OCI-LY3 (cell line): ENCODE results near the gene ABCD1.

Source experiments
- H2AFZ ChIP-seq: fragments of 200-600, 300-600 bp; shearing (Covaris generic); 2 replicates; pipeline ENCODE4 v1.6.0; 2014; ENCODE audit warnings: antibody characterized with exemption, low read depth, low read length
- H3K27ac ChIP-seq: fragments of 200-600, 300-600 bp; sonication (generic); 2 replicates; pipeline ENCODE4 v1.5.1; 2014; ENCODE audit warnings: mild to moderate bottlenecking, low read length, moderate library complexity, mixed read lengths
- H3K27me3 ChIP-seq: fragments of 200-600, 300-600 bp; sonication (generic); 2 replicates; pipeline ENCODE4 v1.6.1; 2014; ENCODE audit warnings: low read depth, low read length, mixed read lengths
- H3K36me3 ChIP-seq: fragments of 200-600, 300-600 bp; sonication (generic); replicated peaks from 2 replicates; pipeline ENCODE3; 2014; ENCODE audit warnings: low read depth, low read length, mixed read lengths
- H3K4me1 ChIP-seq: fragments of 300-600, 200-600 bp; sonication (generic); 2 replicates; pipeline ENCODE4 v1.6.1; 2014; ENCODE audit warnings: low read length, mixed read lengths
- H3K4me2 ChIP-seq: fragments of 200-600, 300-600 bp; sonication (generic); 2 replicates; pipeline ENCODE4 v1.6.1; 2014; ENCODE audit warnings: low read length, mixed read lengths
- H3K4me3 ChIP-seq: fragments of 300-600, 200-600 bp; sonication (generic); 2 replicates; pipeline ENCODE4 v1.5.1; 2014; ENCODE audit warnings: antibody characterized with exemption, mild to moderate bottlenecking, low read length, moderate library complexity
- H3K79me2 ChIP-seq: fragments of 300-600, 200-600 bp; shearing (Covaris generic); 2 replicates; pipeline ENCODE4 v1.6.1; 2014; ENCODE audit warnings: mild to moderate bottlenecking, low read length, mixed read lengths
- H3K9ac ChIP-seq: fragments of 300-600, 200-600 bp; shearing (Covaris generic); 2 replicates; pipeline ENCODE4 v1.6.0; 2014; ENCODE audit warnings: mild to moderate bottlenecking, low read length, moderate library complexity
- H3K9me3 ChIP-seq: fragments of 200-600, 300-600 bp; shearing (Covaris generic); 2 replicates; pipeline ENCODE4 v1.6.1; 2014; ENCODE audit warnings: low read length, mixed read lengths; ENCODE audit not compliant: insufficient read depth
- H4K20me1 ChIP-seq: fragments of 200-600, 300-600 bp; sonication (generic); 2 replicates; pipeline ENCODE4 v1.6.1; 2016; ENCODE audit warnings: low read length, mixed read lengths; ENCODE audit not compliant: insufficient read depth
- EZH2phosphoT487 ChIP-seq: fragments of 200-600 bp; shearing (Covaris generic); IDR thresholded peaks from 2 replicates; pipeline ENCODE4 v1.6.1; 2018; ENCODE audit warnings: antibody characterized with exemption, mixed run types, low read depth
- TF ChIP-seq, protein P1 (sequence below): fragments of 200-600, 300-600 bp; sonication (generic); IDR thresholded peaks from 2 replicates; pipeline ENCODE4 v1.5.1; 2014; ENCODE audit warnings: antibody characterized with exemption, low read length, low read depth

Gene ABCD1

DNA sequence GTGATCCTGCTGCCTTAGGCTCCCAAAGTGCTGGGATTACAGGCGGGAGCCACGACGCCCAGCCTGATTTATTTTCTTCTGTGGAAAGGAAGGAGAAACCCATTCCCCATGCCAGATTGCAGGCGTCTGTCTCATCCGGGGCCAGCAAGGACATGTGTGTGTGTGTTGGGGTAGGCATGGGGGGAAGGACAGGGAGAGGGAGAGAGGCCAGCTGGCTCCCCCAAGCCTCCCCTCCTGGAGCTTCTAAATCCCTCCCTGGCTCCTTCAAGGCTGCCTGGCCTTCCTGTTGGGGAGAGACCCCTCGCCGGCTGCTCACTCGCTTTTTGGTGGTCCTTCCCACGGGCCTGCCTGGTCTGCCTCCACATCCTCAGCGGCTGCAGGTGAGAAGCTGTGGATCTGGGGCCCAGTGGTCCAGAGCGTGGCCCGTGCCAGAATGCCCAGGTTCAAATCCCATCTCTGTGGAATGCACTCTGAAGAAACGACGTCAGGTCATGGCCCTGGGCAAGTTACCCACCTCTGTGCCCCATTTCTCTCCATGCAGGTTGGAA is 38.0 kb downstream of the ABCD1 start:
- Histone ChIP-seq H3K4me3 (no peak overlapping the region), H3K79me2 (no peaks in the 10 kb centered on the region), H3K9ac (no peak overlapping the region), H4K20me1 (no peaks in the 10 kb centered on the region), H3K4me2 (no peak overlapping the region), H3K27me3 (no peaks in the 10 kb centered on the region), H3K4me1 (peaks cover 13% of the 10 kb centered on the region; the same call in 1 of the 2 replicates), H3K36me3 (no peaks in the 10 kb centered on the region), H3K27ac (no peak overlapping the region), H3K9me3 (no peaks in the 10 kb centered on the region), H2AFZ (no peak overlapping the region)
- no peak for TF ChIP-seq EZH2phosphoT487
- TF ChIP-seq, protein P1, sequence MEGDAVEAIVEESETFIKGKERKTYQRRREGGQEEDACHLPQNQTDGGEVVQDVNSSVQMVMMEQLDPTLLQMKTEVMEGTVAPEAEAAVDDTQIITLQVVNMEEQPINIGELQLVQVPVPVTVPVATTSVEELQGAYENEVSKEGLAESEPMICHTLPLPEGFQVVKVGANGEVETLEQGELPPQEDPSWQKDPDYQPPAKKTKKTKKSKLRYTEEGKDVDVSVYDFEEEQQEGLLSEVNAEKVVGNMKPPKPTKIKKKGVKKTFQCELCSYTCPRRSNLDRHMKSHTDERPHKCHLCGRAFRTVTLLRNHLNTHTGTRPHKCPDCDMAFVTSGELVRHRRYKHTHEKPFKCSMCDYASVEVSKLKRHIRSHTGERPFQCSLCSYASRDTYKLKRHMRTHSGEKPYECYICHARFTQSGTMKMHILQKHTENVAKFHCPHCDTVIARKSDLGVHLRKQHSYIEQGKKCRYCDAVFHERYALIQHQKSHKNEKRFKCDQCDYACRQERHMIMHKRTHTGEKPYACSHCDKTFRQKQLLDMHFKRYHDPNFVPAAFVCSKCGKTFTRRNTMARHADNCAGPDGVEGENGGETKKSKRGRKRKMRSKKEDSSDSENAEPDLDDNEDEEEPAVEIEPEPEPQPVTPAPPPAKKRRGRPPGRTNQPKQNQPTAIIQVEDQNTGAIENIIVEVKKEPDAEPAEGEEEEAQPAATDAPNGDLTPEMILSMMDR, result no peak

DNA sequence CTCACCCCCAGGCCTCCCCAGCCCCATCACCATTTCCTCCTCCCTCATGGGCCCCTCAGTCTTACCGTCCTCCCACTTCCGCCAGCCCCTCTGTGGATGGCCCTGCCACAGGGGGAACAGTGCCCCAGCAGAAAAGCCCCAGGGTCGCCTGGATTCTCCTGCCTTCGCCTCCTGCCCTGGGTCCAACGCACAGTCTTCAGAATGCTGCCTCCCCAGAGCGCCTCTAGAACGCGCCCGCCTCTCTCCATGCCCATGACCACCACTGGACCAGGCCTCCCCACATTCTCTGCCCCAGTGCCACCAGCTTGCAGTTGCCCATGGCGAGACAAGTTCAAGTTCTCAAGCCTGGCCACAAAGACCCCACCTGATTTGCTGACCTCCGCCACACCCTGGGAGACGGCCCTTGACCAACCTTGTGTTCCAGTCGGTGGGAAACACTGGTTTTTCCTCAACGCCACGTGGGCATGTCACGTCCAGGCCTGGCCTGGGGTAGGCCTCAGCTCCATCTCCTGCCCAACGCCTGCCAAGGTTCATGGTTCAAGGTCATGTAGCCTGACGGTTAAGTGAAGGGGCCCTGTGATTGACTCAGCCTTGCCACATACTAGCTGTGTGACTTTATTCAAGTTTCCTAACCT is 38.8 kb downstream of the ABCD1 start:
- H2AFZ ChIP-seq, result no peak overlapping the region
- H3K4me1 ChIP-seq, result peaks cover 13% of the 10 kb centered on the region; the same call in 1 of the 2 replicates
- H3K27ac ChIP-seq, result no peak overlapping the region
- no peak overlapping the region for H3K4me2 ChIP-seq
- no peaks in the 10 kb centered on the region for H3K9me3 ChIP-seq
- H3K79me2 ChIP-seq, result no peaks in the 10 kb centered on the region
- TF ChIP-seq, protein P1, result no peak
- no peak for TF ChIP-seq EZH2phosphoT487
- H4K20me1 ChIP-seq, result no peaks in the 10 kb centered on the region
- no peak overlapping the region for H3K4me3 ChIP-seq
- H3K36me3 ChIP-seq, result no peaks in the 10 kb centered on the region
- no peak overlapping the region for H3K9ac ChIP-seq
- H3K27me3 ChIP-seq, result no peaks in the 10 kb centered on the region

- H2AFZ ChIP-seq, result no peak within 1 kb of the TSS
- peaks cover 13% of the 10 kb centered on the region; the same call in 1 of the 2 replicates for H3K4me1 ChIP-seq
- H4K20me1 ChIP-seq, result no peaks in the 10 kb centered on the region
- peak within 1 kb of the TSS; percentile 20; the same call in 1 of the 2 replicates for H3K9ac ChIP-seq
- H3K27ac ChIP-seq, result no peak within 1 kb of the TSS
- TF ChIP-seq EZH2phosphoT487, result no peak
- TF ChIP-seq, protein P1, result peak; percentile 82
- peak within 1 kb of the TSS; percentile 70 for H3K4me3 ChIP-seq
- H3K27me3 ChIP-seq, result no peaks in the 10 kb centered on the region
- H3K4me2 ChIP-seq, result peak within 1 kb of the TSS; percentile 77
- H3K9me3 ChIP-seq, result no peaks in the 10 kb centered on the region
- H3K79me2 ChIP-seq, result no peaks in the 10 kb centered on the region
- no peaks in the 10 kb centered on the region for H3K36me3 ChIP-seq
Measured at GRCh38 chrX:153763989-153764755, 39.5 kb downstream of the ABCD1 start, which contains the start of gene PLXNB3. Gene PLXNB3, plus strand, starts transcription at chrX:153764249. Its CDS starts 1,287 bp downstream, at chrX:153765536.

DNA sequence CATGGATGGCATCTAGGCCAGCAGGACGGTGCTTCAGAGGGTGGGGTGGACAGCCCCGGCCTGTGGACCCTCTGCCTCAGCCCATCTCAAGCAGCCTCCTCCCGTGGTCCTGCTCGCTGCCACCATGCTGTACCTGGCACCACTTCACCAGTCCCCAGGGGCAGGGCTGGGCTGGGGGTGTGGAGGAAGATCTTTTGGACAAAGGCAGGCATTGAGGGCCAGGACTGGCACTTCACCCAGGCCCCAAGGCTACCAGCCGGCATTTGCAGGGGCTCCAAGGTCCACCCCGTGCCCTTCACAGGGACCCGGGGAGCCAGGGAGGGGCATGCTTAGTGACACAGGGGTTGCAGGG is 40.1 kb downstream of the ABCD1 start:
- no peak overlapping the region for H3K27ac ChIP-seq
- H3K27me3 ChIP-seq, result no peaks in the 10 kb centered on the region
- no peaks in the 10 kb centered on the region for H4K20me1 ChIP-seq
- 0 out of 2 replicates have a peak overlapping the region, but pooled peaks have one; percentile 77 for H3K4me2 ChIP-seq
- H3K4me3 ChIP-seq, result 0 out of 2 replicates have a peak overlapping the region, but pooled peaks have one; percentile 70
- TF ChIP-seq EZH2phosphoT487, result no peak
- TF ChIP-seq, protein P1, result no peak
- no peaks in the 10 kb centered on the region for H3K36me3 ChIP-seq
- H3K79me2 ChIP-seq, result no peaks in the 10 kb centered on the region
- no peaks in the 10 kb centered on the region for H3K9me3 ChIP-seq
- H3K4me1 ChIP-seq, result peaks cover 13% of the 10 kb centered on the region; the same call in 1 of the 2 replicates
- H2AFZ ChIP-seq, result no peak overlapping the region
- H3K9ac ChIP-seq, result no peak overlapping the region
